Tibial artery (tissue), 4 donors: ENCODE measurements around the gene BMPER.

Experiments
- DNase-seq, 2 donors: peaks; one replicate each; pipeline ENCODE4 v3.0.0-alpha.2; 2019
- H3K27ac ChIP-seq, 2 donors: fragments of 200-600 bp; sonication (generic) in 1 of 2; 1 replicate in 1 of 2; 2 replicates in 1 of 2; pipeline ENCODE4 v1.5.1; 2018 to 2019; ENCODE audit warnings: mild to moderate bottlenecking in 1 of 2
- H3K27me3 ChIP-seq, 2 donors: fragments of 200-600 bp; sonication (generic) in 1 of 2; one replicate each; pipeline versions ENCODE4 v1.5.1 to v1.6.0; 2016 to 2019
- H3K36me3 ChIP-seq, 3 donors: fragments of 200-600 bp; sonication (generic) in 2 of 3; one replicate each; pipeline ENCODE4 v1.5.1; 2016 to 2019; ENCODE audit warnings: mild to moderate bottlenecking in 2 of 3
- H3K4me1 ChIP-seq, 4 donors: fragments of 200-600 bp; sonication (generic) in 2 of 4; 1 replicate in 3 of 4; 2 replicates in 1 of 4; pipeline ENCODE4 v1.5.1; 2016 to 2019
- H3K4me3 ChIP-seq, 2 donors: fragments of 200-600 bp; sonication (generic) in 1 of 2; 1 replicate in 1 of 2; 2 replicates in 1 of 2; pipeline ENCODE4 v1.5.1; 2018 to 2019; ENCODE audit warnings: mild to moderate bottlenecking in 2 of 2
- H3K9me3 ChIP-seq, 3 donors: fragments of 200-600 bp; sonication (generic) in 1 of 3; one replicate each; pipeline ENCODE4 v1.5.1; 2016 to 2019
- intact Hi-C: fragments of 100-400 bp; cut with DNase I; formaldehyde crosslinking; loops from one replicate; pipeline ENCODE4 v1.15.0; 2023; ENCODE audit warnings: low total_unique reads
- TF ChIP-seq, protein P1 (sequence below), 2 experiments: fragments of 200-600 bp in 1 of 2; fragments of 450-650 bp in 1 of 2; IDR thresholded peaks; one replicate each; pipeline ENCODE4 v1.5.1; 2017 to 2019; ENCODE audit warnings: antibody characterized with exemption in 2 of 2, mild to moderate bottlenecking in 1 of 2, moderate library complexity in 1 of 2

Gene BMPER

GRCh38 chr7:34048445-34048844 is 143.1 kb downstream of the BMPER start:
- Histone ChIP-seq H3K27me3 (no peaks in the 10 kb centered on the region), H3K4me1 (no peaks in the 10 kb centered on the region), H3K9me3 (no peaks in the 10 kb centered on the region), H3K27ac (no peak overlapping the region), H3K36me3 (no peaks in the 10 kb centered on the region), H3K4me3 (no peak overlapping the region)
- TF ChIP-seq, protein P1, sequence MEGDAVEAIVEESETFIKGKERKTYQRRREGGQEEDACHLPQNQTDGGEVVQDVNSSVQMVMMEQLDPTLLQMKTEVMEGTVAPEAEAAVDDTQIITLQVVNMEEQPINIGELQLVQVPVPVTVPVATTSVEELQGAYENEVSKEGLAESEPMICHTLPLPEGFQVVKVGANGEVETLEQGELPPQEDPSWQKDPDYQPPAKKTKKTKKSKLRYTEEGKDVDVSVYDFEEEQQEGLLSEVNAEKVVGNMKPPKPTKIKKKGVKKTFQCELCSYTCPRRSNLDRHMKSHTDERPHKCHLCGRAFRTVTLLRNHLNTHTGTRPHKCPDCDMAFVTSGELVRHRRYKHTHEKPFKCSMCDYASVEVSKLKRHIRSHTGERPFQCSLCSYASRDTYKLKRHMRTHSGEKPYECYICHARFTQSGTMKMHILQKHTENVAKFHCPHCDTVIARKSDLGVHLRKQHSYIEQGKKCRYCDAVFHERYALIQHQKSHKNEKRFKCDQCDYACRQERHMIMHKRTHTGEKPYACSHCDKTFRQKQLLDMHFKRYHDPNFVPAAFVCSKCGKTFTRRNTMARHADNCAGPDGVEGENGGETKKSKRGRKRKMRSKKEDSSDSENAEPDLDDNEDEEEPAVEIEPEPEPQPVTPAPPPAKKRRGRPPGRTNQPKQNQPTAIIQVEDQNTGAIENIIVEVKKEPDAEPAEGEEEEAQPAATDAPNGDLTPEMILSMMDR (IDR thresholded peaks at IDR 0.05), result no peak
- DNase-seq, result no peak
- intact Hi-C loops, result no loop called here

DNA sequence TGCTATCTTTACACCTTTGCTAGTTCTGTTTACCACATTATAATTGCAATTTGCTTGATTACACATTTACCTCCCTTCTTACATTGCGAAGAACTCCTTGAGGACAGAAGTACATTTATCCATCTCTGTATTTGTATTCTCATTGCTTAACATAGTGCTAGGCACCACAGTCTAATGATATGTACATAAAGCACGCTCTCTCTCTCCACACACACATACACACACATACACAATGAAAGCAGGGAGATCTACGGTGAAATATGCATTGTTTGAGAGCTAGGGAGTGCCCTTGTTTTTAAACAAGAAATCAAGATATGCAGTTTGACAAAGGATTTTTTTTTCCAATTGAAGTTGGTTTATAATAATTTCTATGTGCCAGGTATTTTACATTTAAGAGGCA is 148.7 kb downstream of the BMPER start:
- H3K27me3 ChIP-seq, result no peaks in the 10 kb centered on the region

GRCh38 chr7:34057136-34057535 is 151.8 kb downstream of the BMPER start:
- intact Hi-C loops, result no loop called here
- H3K27me3 ChIP-seq, result no peaks in the 10 kb centered on the region
- H3K27ac ChIP-seq, result no peak overlapping the region
- TF ChIP-seq, protein P1 (IDR thresholded peaks at IDR 0.05), result no peak
- H3K9me3 ChIP-seq, result no peaks in the 10 kb centered on the region
- H3K36me3 ChIP-seq, result peaks cover 0 to 8% (median 0%) of the 10 kb centered on the region in 3 donors
- no peak for DNase-seq
- no peaks in the 10 kb centered on the region for H3K4me1 ChIP-seq
- no peak overlapping the region for H3K4me3 ChIP-seq

More for the DNA sequence above, 148.7 kb downstream of the BMPER start:
- Histone ChIP-seq H3K4me3 (no peak overlapping the region), H3K4me1 (no peaks in the 10 kb centered on the region), H3K9me3 (no peaks in the 10 kb centered on the region), H3K36me3 (peaks cover 0 to 8% (median 0%) of the 10 kb centered on the region in 3 donors), H3K27ac (no peak overlapping the region)
- TF ChIP-seq, protein P1 (IDR thresholded peaks at IDR 0.05), result no peak
- intact Hi-C loops, result no loop called here
- no peak for DNase-seq

GRCh38 chr7:34057956-34058355 is 152.6 kb downstream of the BMPER start:
- Histone ChIP-seq H3K27me3 (no peaks in the 10 kb centered on the region), H3K4me1 (no peaks in the 10 kb centered on the region), H3K4me3 (no peak overlapping the region), H3K27ac (no peak overlapping the region), H3K36me3 (peaks cover 0 to 8% (median 0%) of the 10 kb centered on the region in 3 donors), H3K9me3 (no peaks in the 10 kb centered on the region)
- intact Hi-C loops, result no loop called here
- DNase-seq, result no peak
- TF ChIP-seq, protein P1 (IDR thresholded peaks at IDR 0.05), result no peak

DNA sequence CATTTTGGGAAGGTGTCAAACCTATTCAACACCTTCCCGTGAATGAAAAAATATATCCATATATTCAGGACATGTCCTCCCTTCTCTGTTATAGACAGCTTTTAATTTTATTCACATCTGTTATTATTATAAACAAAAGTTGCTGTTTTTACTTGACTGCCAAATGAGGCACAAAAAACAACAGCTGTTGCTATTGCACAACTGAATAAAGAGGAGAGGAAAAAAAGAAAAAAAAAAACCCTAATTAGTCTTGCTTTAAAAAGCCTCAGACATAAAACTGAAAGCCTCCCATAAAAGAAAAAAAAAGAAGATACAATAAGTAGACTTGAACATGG is 153.4 kb downstream of the BMPER start:
- TF ChIP-seq, protein P1 (IDR thresholded peaks at IDR 0.05), result no peak
- Histone ChIP-seq H3K27me3 (no peaks in the 10 kb centered on the region), H3K4me3 (no peak overlapping the region), H3K9me3 (no peaks in the 10 kb centered on the region), H3K4me1 (no peaks in the 10 kb centered on the region), H3K27ac (no peak overlapping the region), H3K36me3 (peaks cover 0 to 8% (median 0%) of the 10 kb centered on the region in 3 donors)
- intact Hi-C loops, result no loop called here
- DNase-seq, result no peak
